WERI-Rb-1 (cell line): Measurements from ENCODE around the gene TNFSF12.

Experiments
- DNase-seq: peaks from one replicate; pipeline ENCODE4 v3.0.0-alpha.2; 2020
- H3K27ac ChIP-seq: fragments of 250-450 bp; sonication (Bioruptor Pico); 2 replicates; pipeline ENCODE4 v1.5.1; 2020; ENCODE audit warnings: mild to moderate bottlenecking, moderate library complexity
- H3K27me3 ChIP-seq: fragments of 250-450 bp; sonication (Bioruptor Pico); 2 replicates; pipeline ENCODE4 v1.5.1; 2021; ENCODE audit warnings: mild to moderate bottlenecking, low read depth, moderate library complexity; ENCODE audit not compliant: insufficient read depth, severe bottlenecking
- H3K36me3 ChIP-seq: fragments of 250-450 bp; sonication (Bioruptor Pico); 2 replicates; pipeline ENCODE4 v1.5.1; 2020; ENCODE audit warnings: mild to moderate bottlenecking, moderate library complexity
- H3K4me3 ChIP-seq: 2 replicates; pipeline ENCODE4 v1.5.1; 2011; ENCODE audit warnings: low read depth, mild to moderate bottlenecking, control low read depth, low read length
- H3K9me3 ChIP-seq: fragments of 250-450 bp; sonication (Bioruptor Pico); 2 replicates; pipeline ENCODE4 v1.5.1; 2021; ENCODE audit warnings: mild to moderate bottlenecking, moderate library complexity; ENCODE audit not compliant: severe bottlenecking
- TF ChIP-seq, protein P1 (sequence below): IDR thresholded peaks from 2 replicates; pipeline ENCODE4 v1.5.1; 2011; ENCODE audit warnings: low read depth, mild to moderate bottlenecking, control low read depth, inconsistent platforms, low read length

Gene TNFSF12

GRCh38 chr17:7559320-7560171 is 10.7 kb downstream of the TNFSF12 start:
- H3K9me3 ChIP-seq: no peaks in the 10 kb centered on the region
- TF ChIP-seq, protein P1, sequence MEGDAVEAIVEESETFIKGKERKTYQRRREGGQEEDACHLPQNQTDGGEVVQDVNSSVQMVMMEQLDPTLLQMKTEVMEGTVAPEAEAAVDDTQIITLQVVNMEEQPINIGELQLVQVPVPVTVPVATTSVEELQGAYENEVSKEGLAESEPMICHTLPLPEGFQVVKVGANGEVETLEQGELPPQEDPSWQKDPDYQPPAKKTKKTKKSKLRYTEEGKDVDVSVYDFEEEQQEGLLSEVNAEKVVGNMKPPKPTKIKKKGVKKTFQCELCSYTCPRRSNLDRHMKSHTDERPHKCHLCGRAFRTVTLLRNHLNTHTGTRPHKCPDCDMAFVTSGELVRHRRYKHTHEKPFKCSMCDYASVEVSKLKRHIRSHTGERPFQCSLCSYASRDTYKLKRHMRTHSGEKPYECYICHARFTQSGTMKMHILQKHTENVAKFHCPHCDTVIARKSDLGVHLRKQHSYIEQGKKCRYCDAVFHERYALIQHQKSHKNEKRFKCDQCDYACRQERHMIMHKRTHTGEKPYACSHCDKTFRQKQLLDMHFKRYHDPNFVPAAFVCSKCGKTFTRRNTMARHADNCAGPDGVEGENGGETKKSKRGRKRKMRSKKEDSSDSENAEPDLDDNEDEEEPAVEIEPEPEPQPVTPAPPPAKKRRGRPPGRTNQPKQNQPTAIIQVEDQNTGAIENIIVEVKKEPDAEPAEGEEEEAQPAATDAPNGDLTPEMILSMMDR: no peak
- no peak overlapping the region for H3K27ac ChIP-seq
- H3K36me3 ChIP-seq: peaks cover 22% of the 10 kb centered on the region
- DNase-seq: no peak
- H3K4me3 ChIP-seq: no peak overlapping the region
- no peaks in the 10 kb centered on the region for H3K27me3 ChIP-seq

DNA sequence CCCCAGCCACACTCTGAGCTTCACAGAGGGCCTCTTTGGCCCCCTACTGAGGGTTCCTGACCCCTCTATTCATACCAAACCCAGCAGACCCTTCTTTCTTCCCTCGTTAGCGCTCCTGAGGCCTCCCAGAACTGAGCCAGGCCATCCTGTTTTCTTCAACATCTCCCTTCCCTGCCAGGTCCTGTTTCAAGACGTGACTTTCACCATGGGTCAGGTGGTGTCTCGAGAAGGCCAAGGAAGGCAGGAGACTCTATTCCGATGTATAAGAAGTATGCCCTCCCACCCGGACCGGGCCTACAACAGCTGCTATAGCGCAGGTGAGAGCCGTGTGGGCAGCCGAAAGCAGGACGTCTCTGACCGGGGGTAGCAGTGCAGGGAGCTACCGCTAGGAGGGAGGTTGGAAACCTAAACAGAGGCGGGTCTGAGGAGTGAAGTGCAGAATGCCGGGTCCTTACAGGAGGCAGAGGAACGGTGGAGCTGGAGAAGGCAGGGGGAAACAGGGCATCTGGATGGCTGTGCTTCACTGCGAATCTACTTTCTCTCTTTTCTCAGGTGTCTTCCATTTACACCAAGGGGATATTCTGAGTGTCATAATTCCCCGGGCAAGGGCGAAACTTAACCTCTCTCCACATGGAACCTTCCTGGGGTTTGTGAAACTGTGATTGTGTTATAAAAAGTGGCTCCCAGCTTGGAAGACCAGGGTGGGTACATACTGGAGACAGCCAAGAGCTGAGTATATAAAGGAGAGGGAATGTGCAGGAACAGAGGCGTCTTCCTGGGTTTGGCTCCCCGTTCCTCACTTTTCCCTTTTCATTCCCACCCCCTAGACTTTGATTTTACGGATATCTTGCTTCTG is 11.5 kb downstream of the TNFSF12 start:
- peak overlapping the region; percentile 48 for H3K27ac ChIP-seq
- peak overlapping the region; percentile 65 for H3K4me3 ChIP-seq
- DNase-seq: peak; percentile 82
- no peaks in the 10 kb centered on the region for H3K27me3 ChIP-seq
- H3K9me3 ChIP-seq: no peaks in the 10 kb centered on the region
- peaks cover 31% of the 10 kb centered on the region for H3K36me3 ChIP-seq
- TF ChIP-seq, protein P1: peak; percentile 76

DNA sequence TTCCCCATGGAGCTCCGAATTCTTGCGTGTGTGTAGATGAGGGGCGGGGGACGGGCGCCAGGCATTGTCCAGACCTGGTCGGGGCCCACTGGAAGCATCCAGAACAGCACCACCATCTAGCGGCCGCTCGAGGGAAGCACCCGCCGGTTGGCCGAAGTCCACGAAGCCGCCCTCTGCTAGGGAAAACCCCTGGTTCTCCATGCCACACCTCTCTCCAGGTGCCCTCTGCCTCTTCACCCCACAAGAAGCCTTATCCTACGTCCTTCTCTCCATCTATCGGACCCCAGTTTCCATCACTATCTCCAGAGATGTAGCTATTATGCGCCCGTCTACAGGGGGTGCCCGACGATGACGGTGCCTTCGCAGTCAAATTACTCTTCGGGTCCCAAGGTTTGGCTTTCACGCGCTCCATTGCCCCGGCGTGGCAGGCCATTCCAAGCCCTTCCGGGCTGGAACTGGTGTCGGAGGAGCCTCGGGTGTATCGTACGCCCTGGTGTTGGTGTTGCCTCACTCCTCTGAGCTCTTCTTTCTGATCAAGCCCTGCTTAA is 12.2 kb downstream of the TNFSF12 start:
- Histone ChIP-seq H3K36me3 (peaks cover 38% of the 10 kb centered on the region), H3K4me3 (peak overlapping the region; percentile 65), H3K27ac (peak overlapping the region; percentile 95), H3K27me3 (no peaks in the 10 kb centered on the region), H3K9me3 (no peaks in the 10 kb centered on the region)
- peak; percentile 92 for DNase-seq
- TF ChIP-seq, protein P1: peak; percentile 93

GRCh38 chr17:7561589-7562207 is 12.8 kb downstream of the TNFSF12 start, which contains the start of gene SENP3:
Gene SENP3 (plus strand): TSS chr17:7561919. CDS start chr17:7563077, 1,158 bp downstream.
- peak; percentile 88 for DNase-seq
- H3K27ac ChIP-seq: peak within 1 kb of the TSS; percentile 95

GRCh38 chr17:7562208-7562605 is 13.3 kb downstream of the TNFSF12 start:
- peaks cover 44% of the 10 kb centered on the region for H3K36me3 ChIP-seq
- H3K4me3 ChIP-seq: peak overlapping the region; percentile 65
- TF ChIP-seq, protein P1: no peak
- peak overlapping the region; percentile 95 for H3K27ac ChIP-seq
- H3K9me3 ChIP-seq: no peaks in the 10 kb centered on the region
- no peak for DNase-seq
- H3K27me3 ChIP-seq: no peaks in the 10 kb centered on the region

More at GRCh38 chr17:7561589-7562207, 12.8 kb downstream of the TNFSF12 start, which contains the start of gene SENP3:
- Histone ChIP-seq H3K9me3 (no peaks in the 10 kb centered on the region), H3K36me3 (peaks cover 39% of the 10 kb centered on the region), H3K4me3 (peak within 1 kb of the TSS; percentile 65), H3K27me3 (no peaks in the 10 kb centered on the region)
- TF ChIP-seq, protein P1: no peak
